ENCODE measurements around the gene TRMU. TPM values are rescaled to one million over a fixed set of nuclear protein-coding genes. Genes with fewer than 3 reads are reported as not detected.

The TRMU gene
- 10 to 100 TPM; 30.7 to 77.5 (median 35.8) TPM for total RNA-seq

GRCh38 chr22:46335201-46336118, at the start of gene TRMU:
TSS of gene TRMU (plus strand) at chr22:46335714. CDS start at chr22:46335765, 51 bp downstream.
- Histone ChIP-seq H3K27me3 (no peaks in the 10 kb centered on the region), H3K4me1 (peaks cover 11 to 23% (median 13%) of the 10 kb centered on the region in 4 donors), H3K36me3 (peaks cover 11 to 30% (median 19%) of the 10 kb centered on the region in 4 donors), H3K9me3 (no peaks in the 10 kb centered on the region), H3K27ac (peak within 1 kb of the TSS; percentile 84 to 95 (median 90)), H3K4me3 (peak within 1 kb of the TSS; percentile 67 to 98 (median 92))
- TF ChIP-seq CTCF (IDR thresholded peaks at IDR 0.05) (peak in 2 of 6 experiments; percentile 8 to 28), EP300 (IDR thresholded peaks at IDR 0.05) (no peak), POLR2A (IDR thresholded peaks at IDR 0.05) (peak in 1 of 4 donors; percentile 83), POLR2AphosphoS5 (IDR thresholded peaks at IDR 0.05) (peak; percentile 85)
- WGBS, 2 donors: 2 to 7% methylated on average over 12 to 60 of the region's 93 CpGs
- ATAC-seq (ENCODE audit: low FRiP score in 2 of 2) (peak; percentile 92 to 98), DNase-seq (peak; percentile 92 to 97)

GRCh38 chr22:46286006-46286405, 49.5 kb upstream of the TRMU start:
- H3K27me3 ChIP-seq: no peaks in the 10 kb centered on the region
- no peaks in the 10 kb centered on the region for H3K9me3 ChIP-seq
- no peak for DNase-seq
- no peak overlapping the region for H3K27ac ChIP-seq
- ATAC-seq (ENCODE audit: low FRiP score in 2 of 2): no peak
- no peak for TF ChIP-seq POLR2AphosphoS5 (IDR thresholded peaks at IDR 0.05)
- no peak for TF ChIP-seq EP300 (IDR thresholded peaks at IDR 0.05)
- TF ChIP-seq CTCF (IDR thresholded peaks at IDR 0.05): no peak
- no peak for TF ChIP-seq POLR2A (IDR thresholded peaks at IDR 0.05)
- H3K4me3 ChIP-seq: no peak overlapping the region
- WGBS, 2 donors: 84 to 97% methylated on average over 3 of the region's 3 CpGs
- peaks cover 12 to 22% (median 18%) of the 10 kb centered on the region in 4 donors for H3K4me1 ChIP-seq
- peaks cover 6 to 91% (median 66%) of the 10 kb centered on the region in 4 donors for H3K36me3 ChIP-seq

- peak overlapping the region; percentile 69 to 87 (median 76) for H3K27ac ChIP-seq
Observed at GRCh38 chr22:46286941-46287872, 48.3 kb upstream of the TRMU start.

More at GRCh38 chr22:46286941-46287872, 48.3 kb upstream of the TRMU start:
- H3K36me3 ChIP-seq: peaks cover 6 to 91% (median 64%) of the 10 kb centered on the region in 4 donors
- 85 to 93% methylated on average over 13 to 15 of the region's 15 CpGs for WGBS, 2 donors
- no peaks in the 10 kb centered on the region for H3K27me3 ChIP-seq
- DNase-seq (no peak), ATAC-seq (ENCODE audit: low FRiP score in 2 of 2) (no peak)
- no peaks in the 10 kb centered on the region for H3K9me3 ChIP-seq
- TF ChIP-seq POLR2AphosphoS5 (IDR thresholded peaks at IDR 0.05) (no peak), EP300 (IDR thresholded peaks at IDR 0.05) (no peak), CTCF (IDR thresholded peaks at IDR 0.05) (no peak), POLR2A (IDR thresholded peaks at IDR 0.05) (no peak)
- H3K4me3 ChIP-seq: peak overlapping the region in 3 of 4 donors; percentile 19 to 40 (median 21)
- H3K4me1 ChIP-seq: peaks cover 12 to 22% (median 18%) of the 10 kb centered on the region in 4 donors
